SK-N-MC (cell line): Measurements from ENCODE around the gene NTMT1.
A peak's percentile ranks its signal among the peaks of the same experiment; 100 is the strongest.
"Not testable (repeated sequence)": the region's sequence is repeated elsewhere in the genome, so short reads cannot be mapped to it uniquely, and the experiment has no call there.

Source experiments
- DNase-seq: peaks from one replicate; pipeline ENCODE4 v3.0.0-alpha.2; 2011; ENCODE audit warnings: low read depth, low spot score
- H3K27ac ChIP-seq: fragments of 200-600 bp; sonication (generic); 2 replicates; pipeline ENCODE4 v1.5.1; 2016; ENCODE audit warnings: mixed run types
- H3K36me3 ChIP-seq: fragments of 200-600 bp; sonication (generic); 2 replicates; pipeline ENCODE4 v1.6.1; 2017; ENCODE audit warnings: antibody characterized with exemption, low read length, mixed read lengths; ENCODE audit not compliant: insufficient read depth
- H3K4me3 ChIP-seq: fragments of 200-600 bp; sonication (generic); 2 replicates; pipeline ENCODE4 v1.5.1; 2016
- H3K9ac ChIP-seq: fragments of 200-600 bp; sonication (generic); 2 replicates; pipeline ENCODE4 v1.8.0; 2017; ENCODE audit warnings: mixed run types, mixed read lengths; ENCODE audit not compliant: insufficient read length
- H3K9me3 ChIP-seq: fragments of 200-600 bp; sonication (generic); 2 replicates; pipeline ENCODE4 v1.6.1; 2017; ENCODE audit warnings: low read depth, mild to moderate bottlenecking, antibody characterized with exemption, low read length, moderate library complexity, mixed read lengths
- EZH2 ChIP-seq: fragments of 200-600 bp; sonication (generic); IDR thresholded peaks from one replicate; pipeline ENCODE4 v1.6.1; 2017; ENCODE audit warnings: antibody characterized with exemption
- FOXP2 ChIP-seq: optimal IDR thresholded peaks from 2 replicates; pipeline ENCODE3; 2011; ENCODE audit warnings: mild to moderate bottlenecking, moderate library complexity; ENCODE audit not compliant: insufficient read depth; ENCODE audit errors: extremely low read length, control extremely low read depth
- POLR2AphosphoS5 ChIP-seq: IDR thresholded peaks from 2 replicates; pipeline ENCODE4 v1.6.1; 2012; ENCODE audit warnings: mild to moderate bottlenecking, low read depth, low read length, borderline replicate concordance

NTMT1 gene

DNA sequence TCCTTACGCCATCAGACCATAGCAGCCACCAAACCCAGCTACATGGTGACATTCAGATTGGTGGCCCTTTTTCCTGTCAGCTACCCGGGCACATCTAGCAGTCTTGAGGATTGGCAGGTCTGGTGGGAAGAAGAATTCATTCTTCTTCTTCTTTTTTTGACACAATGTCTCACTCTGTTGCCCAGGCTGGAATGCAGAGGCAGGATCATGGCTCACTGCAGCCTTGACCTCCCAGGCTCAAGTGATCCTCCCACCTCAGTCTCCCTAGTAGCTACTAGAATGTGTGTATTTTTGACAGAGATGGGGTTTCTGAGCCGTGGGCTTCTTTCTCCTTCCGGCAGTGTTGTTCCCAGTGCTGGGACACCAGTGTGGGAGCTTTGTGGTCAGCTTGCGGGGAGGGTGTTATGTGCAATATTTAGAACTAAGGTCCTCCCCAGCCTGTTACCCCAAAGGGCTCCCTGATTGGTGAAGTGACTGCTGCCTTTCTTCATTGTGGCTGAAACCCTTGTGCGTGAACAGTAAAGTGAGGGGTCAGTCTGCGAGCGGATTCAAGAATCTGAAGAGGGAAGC, 3.4 kb downstream of the NTMT1 start:
- Histone ChIP-seq H3K36me3 (peaks cover 49% of the 10 kb centered on the region), H3K27ac (0 out of 2 replicates have a peak overlapping the region, but pooled peaks have one; percentile 2), H3K9me3 (no peaks in the 10 kb centered on the region), H3K9ac (no peak overlapping the region), H3K4me3 (no peak overlapping the region)
- no peak for DNase-seq
- TF ChIP-seq FOXP2 (no peak), POLR2AphosphoS5 (no peak), EZH2 (no peak)

DNA sequence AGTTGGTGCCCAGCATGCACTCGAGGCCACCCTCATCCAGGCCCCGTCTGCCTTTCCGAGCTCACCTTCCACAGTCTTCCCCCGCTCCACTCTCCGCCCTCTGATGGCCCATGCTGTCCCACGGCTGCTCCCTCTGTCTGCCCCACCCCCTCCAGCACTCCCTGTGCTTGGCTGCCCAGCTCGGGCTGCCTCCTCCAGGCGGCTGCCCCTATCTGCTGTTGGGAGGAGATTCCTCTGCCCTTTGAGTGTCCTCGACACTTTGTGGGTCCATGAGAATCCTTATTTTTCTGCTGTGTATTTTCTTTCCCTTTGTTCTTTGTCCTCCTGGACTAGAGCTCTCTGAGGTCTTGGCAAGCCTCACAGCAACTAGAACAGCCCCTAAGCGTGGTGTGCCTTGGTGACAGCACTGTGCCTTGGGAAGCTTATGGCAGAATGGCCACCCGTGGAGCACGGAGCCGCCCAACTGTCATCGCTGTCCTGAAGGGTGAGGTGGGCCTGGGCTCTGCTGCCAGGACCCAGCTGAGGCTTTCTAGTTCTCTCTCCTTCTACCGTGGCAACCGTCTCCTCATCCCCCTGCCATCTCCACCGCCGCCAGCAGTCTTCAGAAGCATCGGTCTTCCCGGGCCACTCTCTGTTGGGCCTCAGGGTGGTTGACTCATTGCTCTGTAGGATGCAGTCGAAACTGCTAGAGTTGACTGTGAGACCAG, 5.2 kb downstream of the NTMT1 start:
- TF ChIP-seq FOXP2 = no peak
- TF ChIP-seq EZH2 = no peak
- peak overlapping the region; percentile 45; the same call in 1 of the 2 replicates for H3K27ac ChIP-seq
- no peak overlapping the region for H3K4me3 ChIP-seq
- no peak for DNase-seq
- peaks cover 62% of the 10 kb centered on the region for H3K36me3 ChIP-seq
- no peaks in the 10 kb centered on the region for H3K9me3 ChIP-seq
- no peak overlapping the region for H3K9ac ChIP-seq

DNA sequence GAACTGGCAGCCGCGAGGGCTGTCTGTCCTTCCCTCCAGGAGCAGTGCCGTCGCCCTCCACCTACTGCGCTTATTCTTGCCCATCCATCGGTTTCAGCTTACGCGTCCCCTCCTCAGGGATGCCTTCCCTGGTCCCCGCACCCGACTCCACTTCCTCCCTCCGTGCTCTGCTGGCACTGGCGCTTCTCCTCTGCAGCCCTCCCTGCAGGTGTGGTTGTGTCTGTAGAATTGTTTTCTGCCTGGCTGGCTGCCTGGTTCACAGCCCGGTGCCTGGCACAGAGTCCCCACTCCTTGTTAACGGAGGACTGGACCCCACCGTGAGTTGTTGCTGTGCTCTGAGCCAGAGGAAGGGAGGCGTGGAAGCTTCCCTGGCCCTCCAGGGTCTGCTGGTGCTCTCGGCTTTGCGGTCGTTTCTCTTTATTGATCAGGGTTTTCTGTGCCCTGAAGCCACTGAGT, 5.7 kb downstream of the NTMT1 start:
- Histone ChIP-seq H3K27ac (0 out of 2 replicates have a peak overlapping the region, but pooled peaks have one; percentile 13), H3K36me3 (peaks cover 62% of the 10 kb centered on the region), H3K4me3 (no peak overlapping the region), H3K9ac (no peak overlapping the region), H3K9me3 (no peaks in the 10 kb centered on the region)
- TF ChIP-seq EZH2 (no peak), FOXP2 (no peak), POLR2AphosphoS5 (no peak)
- no peak for DNase-seq

DNA sequence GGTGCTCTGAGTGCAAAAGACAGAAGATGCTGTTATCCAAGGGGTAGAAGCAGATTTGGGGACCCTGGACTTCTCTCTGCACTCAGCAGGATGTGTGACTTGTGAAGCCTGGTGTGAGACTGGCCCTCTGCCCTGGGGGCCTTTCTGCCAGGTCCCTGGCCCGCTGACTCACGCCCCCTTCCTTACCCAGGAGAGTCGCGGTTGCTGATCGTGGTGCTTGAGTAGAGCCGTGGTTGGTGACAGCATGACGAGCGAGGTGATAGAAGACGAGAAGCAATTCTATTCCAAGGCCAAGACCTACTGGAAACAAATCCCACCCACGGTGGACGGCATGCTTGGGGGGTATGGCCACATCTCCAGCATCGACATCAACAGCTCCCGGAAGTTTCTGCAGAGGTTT, 6.5 kb downstream of the NTMT1 start:
- no peak for TF ChIP-seq FOXP2
- TF ChIP-seq POLR2AphosphoS5 = no peak
- TF ChIP-seq EZH2 = no peak
- Histone ChIP-seq H3K36me3 (peaks cover 66% of the 10 kb centered on the region), H3K9ac (no peak overlapping the region), H3K9me3 (no peaks in the 10 kb centered on the region), H3K4me3 (no peak overlapping the region), H3K27ac (no peak overlapping the region)
- DNase-seq = no peak

DNA sequence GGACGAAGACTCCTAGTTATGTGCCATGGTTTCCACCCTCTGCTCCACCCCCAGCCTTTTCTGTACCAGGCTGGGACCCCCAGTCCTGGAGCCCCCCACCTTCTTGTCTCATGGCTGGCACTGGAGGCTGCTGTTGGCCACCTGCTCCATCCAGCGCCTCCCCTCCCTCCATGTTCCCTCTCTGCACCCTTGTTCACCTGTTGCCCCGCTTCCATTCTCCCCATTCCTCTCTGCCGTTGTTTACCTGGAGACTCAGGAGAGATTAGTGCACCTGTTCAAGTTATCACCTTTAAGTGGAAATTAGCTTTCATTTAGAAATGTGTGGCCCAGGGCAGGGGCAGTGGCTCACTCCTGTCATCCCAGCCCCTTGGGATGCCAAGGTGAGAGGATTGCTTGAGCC, 7.2 kb downstream of the NTMT1 start:
- Histone ChIP-seq H3K9ac (no peak overlapping the region), H3K27ac (no peak overlapping the region), H3K4me3 (no peak overlapping the region), H3K36me3 (peaks cover 66% of the 10 kb centered on the region), H3K9me3 (no peaks in the 10 kb centered on the region)
- no peak for TF ChIP-seq EZH2
- DNase-seq = no peak

DNA sequence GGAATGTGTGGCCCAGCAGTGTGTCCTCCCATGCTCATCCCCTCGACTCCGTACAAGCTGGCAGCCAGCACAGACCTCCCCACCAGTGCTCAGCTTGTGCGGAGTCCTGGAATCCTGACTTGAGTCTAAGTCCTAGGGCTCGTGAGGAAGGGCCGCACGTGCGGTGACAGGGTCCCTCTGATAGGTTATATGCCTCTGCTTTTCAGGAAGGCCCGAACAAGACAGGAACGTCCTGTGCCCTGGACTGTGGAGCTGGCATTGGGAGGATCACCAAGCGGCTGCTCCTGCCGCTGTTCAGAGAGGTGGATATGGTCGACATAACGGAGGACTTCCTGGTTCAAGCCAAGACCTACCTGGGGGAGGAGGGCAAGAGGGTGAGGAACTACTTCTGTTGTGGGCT, 7.9 kb downstream of the NTMT1 start:
- Histone ChIP-seq H3K27ac (no peak overlapping the region), H3K4me3 (no peak overlapping the region), H3K9me3 (no peaks in the 10 kb centered on the region), H3K9ac (no peak overlapping the region), H3K36me3 (peaks cover 67% of the 10 kb centered on the region)
- DNase-seq = no peak
- peak; percentile 19; the same call in 1 of the 2 replicates for TF ChIP-seq POLR2AphosphoS5
- no peak for TF ChIP-seq EZH2

DNA sequence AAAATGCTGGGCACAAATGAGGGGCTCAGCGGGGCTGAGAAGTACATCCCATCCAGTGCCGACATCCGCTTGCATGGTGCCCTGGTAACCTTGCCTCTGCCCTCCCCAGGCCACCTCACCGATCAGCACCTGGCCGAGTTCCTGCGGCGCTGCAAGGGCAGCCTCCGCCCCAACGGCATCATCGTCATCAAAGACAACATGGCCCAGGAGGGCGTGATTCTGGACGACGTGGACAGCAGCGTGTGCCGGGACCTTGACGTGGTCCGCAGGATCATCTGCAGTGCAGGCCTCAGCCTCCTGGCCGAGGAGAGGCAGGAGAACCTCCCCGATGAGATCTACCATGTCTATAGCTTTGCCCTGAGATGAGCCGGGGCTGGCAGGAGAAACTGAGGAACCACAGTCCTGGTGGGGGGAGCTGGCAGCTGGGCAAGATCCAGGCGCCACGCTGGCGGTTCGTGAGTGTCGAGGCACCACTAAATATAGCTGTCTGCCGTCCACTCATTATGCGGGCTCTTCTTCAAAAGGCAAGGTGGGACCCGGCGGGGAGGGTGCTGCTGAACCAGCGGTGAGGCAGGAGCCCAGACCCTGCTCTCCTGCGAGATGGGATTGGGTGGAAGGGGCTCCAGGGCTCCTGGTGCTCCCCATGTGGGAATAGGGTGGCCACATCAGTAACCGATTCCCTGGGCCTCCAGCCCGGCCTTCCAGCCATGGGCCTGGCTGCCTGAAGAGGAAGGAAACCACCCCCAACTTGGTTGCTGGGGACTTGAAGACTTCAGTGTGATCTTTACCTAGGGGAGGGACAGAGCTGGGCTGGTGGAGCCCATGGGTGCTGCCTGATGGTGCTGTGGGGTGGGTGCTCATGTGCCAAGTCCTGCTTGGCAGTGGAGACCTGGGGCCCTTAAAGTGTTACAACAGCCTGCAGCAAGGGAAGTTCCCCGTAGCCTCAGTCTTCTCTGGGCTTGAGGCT, 9.4 kb downstream of the NTMT1 start:
- no peak overlapping the region for H3K9ac ChIP-seq
- peaks cover 66% of the 10 kb centered on the region for H3K36me3 ChIP-seq
- no peak for DNase-seq

DNA sequence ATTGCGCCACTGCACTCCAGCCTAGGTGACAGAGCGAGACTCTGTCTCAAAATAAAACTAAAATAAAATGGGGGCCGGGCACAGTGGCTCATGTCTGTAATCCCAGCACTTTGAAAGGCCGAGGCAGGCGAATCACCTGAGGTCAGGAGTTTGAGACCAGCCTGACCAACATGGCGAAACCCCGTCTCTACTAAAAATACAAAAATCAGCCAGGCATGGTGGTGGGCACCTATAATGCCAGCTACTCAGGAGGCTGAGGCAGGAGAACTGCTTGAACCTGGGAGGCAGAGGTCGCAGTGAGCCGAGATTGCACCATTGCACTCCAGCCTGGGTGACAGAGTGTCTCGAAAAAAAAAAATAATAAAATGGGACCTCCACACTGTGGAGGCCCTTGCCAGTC, 10.4 kb downstream of the NTMT1 start:
- H3K9ac ChIP-seq, DNase-seq, H3K9me3 ChIP-seq, H3K4me3 ChIP-seq, H3K27ac ChIP-seq: not testable (repeated sequence)
- H3K36me3 ChIP-seq = peaks cover 66% of the 10 kb centered on the region

More for the DNA sequence above, 9.4 kb downstream of the NTMT1 start:
- Histone ChIP-seq H3K9me3 (no peaks in the 10 kb centered on the region), H3K4me3 (no peak overlapping the region), H3K27ac (peak overlapping the region; percentile 35; the same call in 1 of the 2 replicates)
- no peak for TF ChIP-seq FOXP2
- TF ChIP-seq POLR2AphosphoS5 = no peak
- no peak for TF ChIP-seq EZH2
